Ramos (cell line): ENCODE measurements around the gene MAPK6.
"Not testable (repeated sequence)": the region's sequence is repeated elsewhere in the genome, so short reads cannot be mapped to it uniquely, and the experiment has no call there.

Source experiments
- in situ Hi-C: fragments of 300-500 bp; cut with MboI; formaldehyde crosslinking; loops from one replicate; pipeline ENCODE4 v1.14.3; 2022; ENCODE audit warnings: low sequenced_read_pairs; ENCODE audit not compliant: unreplicated experiment

The MAPK6 gene

GRCh38 chr15:52039925-52040781 is 21.1 kb downstream of the MAPK6 start:
- in situ Hi-C loops: no loop called here

DNA sequence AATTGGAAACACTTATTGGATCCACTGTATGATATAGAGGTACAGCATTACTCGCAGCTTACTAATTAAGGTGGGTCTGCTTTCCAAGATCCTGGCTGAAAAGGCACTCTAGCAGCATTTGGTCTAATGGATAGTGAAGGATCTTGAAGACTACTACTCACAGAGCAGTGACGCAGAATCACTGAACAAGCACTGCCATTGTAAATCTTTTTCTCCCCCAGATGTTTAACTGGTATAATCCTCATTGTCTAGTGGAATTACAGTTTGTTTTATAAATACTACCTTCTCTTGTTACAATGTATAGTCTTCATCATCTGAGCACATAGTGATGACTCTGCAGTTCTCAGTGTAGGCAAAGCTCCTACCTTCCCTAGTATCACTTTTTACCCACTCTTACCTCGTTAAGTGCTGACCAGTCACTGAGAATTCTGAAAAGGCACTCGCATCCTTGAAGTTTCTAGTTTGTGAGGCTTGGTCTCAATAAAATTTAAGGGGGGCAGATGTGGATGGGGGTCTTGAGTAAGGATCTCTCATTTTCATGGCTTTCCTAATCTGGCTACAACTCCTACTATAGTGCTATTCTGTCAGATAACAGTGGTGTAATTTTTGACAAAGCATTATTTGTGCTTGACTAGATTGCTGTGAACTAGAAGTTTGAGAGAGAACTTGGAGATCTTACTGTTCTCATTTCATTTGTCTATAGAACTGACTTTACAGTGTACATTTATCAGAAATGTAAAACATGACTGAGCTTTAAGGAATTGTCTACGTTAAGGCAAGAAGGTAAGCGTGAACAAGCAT is 23.2 kb downstream of the MAPK6 start:
- in situ Hi-C loops: no loop called here

DNA sequence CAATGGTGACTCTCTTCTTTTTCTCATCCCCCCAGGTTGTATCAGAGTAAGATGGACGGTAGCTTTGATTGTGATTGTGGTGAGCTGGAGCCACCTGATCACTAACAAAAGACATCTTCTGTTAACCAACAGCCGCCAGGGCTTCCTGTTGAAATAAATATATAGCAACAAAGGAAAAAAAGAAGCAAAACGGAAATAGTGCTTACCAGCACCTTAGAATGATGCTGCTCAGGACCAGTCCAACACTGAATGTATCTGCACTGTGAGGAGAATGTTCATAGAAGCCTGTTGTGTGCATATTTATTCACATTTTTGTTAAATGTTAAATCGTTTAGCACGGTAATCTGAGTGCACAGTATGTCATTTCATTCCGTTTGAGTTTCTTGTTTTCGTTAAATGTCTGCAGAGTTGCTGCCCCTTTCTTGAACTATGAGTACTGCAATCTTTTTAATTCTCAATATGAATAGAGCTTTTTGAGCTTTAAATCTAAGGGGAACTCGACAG is 26.8 kb downstream of the MAPK6 start:
- in situ Hi-C loops: not testable (repeated sequence)

DNA sequence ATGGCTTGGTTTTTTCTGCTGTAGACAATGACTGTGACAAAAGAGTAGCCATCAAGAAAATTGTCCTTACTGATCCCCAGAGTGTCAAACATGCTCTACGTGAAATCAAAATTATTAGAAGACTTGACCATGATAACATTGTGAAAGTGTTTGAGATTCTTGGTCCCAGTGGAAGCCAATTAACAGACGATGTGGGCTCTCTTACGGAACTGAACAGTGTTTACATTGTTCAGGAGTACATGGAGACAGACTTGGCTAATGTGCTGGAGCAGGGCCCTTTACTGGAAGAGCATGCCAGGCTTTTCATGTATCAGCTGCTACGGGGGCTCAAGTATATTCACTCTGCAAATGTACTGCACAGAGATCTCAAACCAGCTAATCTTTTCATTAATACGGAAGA is 27.5 kb downstream of the MAPK6 start:
- in situ Hi-C loops: not testable (repeated sequence)

GRCh38 chr15:52050416-52050815 is 31.4 kb downstream of the MAPK6 start:
- in situ Hi-C loops: no loop called here

- in situ Hi-C loops: no loop called here
These were observed 33.3 kb downstream of the MAPK6 start for GRCh38 chr15:52052066-52052935.

DNA sequence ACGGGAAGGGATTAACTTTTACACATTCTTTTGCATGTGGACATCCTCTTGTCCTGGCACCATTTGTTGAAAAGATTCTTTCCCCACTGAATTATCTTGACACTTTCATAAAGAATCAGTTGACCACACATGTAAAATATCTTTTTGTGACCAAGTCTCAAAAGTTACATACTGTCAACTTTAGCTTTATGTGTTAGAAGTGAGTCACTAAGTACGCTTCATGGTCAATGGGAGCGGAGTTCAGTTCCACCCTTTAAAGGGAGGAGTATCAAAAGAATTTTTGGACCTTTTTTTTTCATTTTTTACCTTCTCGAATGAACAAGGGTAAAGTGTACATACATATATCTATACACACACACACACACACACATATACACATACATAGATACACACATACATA is 35.4 kb downstream of the MAPK6 start:
- in situ Hi-C loops: no loop called here

DNA sequence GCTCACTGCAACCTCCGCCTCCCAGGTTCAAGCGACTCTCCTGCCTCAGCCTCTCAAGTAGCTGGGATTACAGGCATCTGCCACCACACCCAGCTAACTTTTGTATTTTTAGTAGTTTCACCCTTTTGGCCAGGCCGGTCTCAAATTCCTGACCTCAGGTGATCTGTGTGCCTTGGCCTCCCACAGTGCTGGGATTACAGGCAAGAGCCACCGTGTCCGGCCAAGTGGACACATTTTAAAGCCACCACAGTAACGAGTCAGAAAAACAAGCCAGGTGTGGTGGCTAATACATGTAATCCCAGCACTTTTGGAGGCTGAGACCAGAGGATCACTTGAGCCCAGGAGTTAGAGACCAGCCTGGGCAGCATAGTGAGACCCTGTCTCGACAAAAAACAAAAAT is 35.8 kb downstream of the MAPK6 start:
- in situ Hi-C loops: not testable (repeated sequence)

- in situ Hi-C loops: no loop called here
These were observed 37.0 kb downstream of the MAPK6 start for GRCh38 chr15:52056001-52056400.

DNA sequence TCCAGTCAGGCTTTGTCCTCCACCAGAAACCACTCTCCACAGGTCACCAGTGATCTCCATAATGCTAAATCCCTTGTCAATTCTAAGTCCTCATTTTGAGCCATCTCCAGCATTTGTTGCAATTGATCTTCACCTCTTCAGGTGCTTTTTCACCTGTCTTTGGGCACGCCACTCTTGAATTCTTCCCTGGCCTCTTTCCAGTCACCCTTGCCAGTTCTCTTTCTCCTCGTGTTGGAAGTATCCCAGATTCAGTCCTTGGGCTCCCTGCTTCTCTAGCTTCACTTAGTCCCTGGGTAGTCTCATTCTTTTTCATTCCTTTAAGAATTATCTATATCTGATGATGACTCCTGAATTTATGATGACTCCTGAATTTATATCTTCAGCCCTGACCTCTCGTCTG is 37.5 kb downstream of the MAPK6 start:
- in situ Hi-C loops: no loop called here

- in situ Hi-C loops: no loop called here
These were observed 39.0 kb downstream of the MAPK6 start for GRCh38 chr15:52057996-52058395.

- in situ Hi-C loops: no loop called here
These were observed 41.5 kb downstream of the MAPK6 start for GRCh38 chr15:52060501-52060900.

- in situ Hi-C loops: no loop called here
These were observed 48.0 kb downstream of the MAPK6 start for GRCh38 chr15:52066842-52067544.

DNA sequence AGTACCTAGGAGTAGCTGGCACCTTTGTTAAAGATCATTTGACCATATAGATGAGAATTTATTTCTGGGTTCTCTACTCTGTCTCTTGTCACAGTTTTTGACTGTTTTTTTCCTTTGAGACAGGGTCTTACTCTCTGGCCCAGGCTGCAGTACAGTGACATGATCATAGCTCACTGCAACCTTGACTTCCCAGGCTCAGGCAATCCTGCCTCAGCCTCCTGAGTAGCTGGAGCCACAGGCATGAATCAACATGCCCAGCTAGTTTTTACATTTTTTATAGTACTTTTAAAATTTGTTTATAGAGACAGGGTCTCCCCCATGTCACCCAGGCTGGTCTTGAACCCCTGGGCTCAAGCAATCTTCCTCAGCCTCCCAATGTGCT is 48.5 kb downstream of the MAPK6 start:
- in situ Hi-C loops: no loop called here

DNA sequence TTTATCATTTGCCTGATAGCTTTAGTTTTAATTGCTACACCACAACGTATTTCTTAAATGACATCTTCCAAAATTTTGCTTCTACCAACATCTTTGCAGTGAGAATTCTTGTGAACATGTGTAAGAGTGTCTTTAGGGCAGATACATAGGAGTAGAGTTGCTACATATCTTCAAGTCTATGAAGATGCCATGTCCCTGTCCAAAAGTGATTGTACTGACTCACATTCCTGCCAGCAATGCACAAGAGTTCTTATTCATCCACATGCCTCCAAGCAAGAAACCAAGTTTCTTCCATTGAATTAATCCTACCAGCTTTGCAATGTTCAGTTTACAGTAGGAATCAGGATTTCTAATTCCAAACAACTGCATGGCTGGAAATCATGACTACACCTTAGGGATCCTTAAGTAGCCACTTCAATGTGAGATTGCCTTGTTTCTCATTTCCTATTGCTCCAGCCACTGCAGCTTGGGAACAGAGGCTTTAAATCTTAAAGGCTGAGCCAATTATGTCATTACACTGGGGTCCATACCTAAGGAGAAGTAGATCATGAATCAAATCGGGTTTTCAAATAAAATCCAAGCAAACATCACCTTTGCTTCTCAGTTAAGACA is 49.1 kb downstream of the MAPK6 start:
- in situ Hi-C loops: no loop called here

GRCh38 chr15:52069559-52069958 is 50.5 kb downstream of the MAPK6 start:
- in situ Hi-C loops: no loop called here

DNA sequence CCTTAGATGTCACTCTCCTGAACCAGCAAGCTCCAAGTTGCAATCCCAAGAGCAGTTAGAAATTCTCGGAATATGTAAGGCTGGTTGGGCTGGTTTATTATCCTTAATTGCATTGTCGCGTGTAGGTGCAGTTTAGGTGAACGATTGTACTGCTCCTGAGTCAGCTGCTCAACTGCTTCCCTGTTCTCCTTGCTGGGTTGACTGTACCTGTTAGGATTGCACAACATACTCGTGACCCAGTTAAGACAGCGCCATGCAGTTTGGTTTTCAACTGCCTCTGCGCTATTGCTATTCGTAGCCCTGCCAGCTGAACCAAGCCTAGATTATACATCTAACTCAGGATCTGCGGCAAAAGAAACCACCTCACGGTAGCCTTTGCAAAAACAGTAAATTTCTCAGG is 52.6 kb downstream of the MAPK6 start:
- in situ Hi-C loops: no loop called here

DNA sequence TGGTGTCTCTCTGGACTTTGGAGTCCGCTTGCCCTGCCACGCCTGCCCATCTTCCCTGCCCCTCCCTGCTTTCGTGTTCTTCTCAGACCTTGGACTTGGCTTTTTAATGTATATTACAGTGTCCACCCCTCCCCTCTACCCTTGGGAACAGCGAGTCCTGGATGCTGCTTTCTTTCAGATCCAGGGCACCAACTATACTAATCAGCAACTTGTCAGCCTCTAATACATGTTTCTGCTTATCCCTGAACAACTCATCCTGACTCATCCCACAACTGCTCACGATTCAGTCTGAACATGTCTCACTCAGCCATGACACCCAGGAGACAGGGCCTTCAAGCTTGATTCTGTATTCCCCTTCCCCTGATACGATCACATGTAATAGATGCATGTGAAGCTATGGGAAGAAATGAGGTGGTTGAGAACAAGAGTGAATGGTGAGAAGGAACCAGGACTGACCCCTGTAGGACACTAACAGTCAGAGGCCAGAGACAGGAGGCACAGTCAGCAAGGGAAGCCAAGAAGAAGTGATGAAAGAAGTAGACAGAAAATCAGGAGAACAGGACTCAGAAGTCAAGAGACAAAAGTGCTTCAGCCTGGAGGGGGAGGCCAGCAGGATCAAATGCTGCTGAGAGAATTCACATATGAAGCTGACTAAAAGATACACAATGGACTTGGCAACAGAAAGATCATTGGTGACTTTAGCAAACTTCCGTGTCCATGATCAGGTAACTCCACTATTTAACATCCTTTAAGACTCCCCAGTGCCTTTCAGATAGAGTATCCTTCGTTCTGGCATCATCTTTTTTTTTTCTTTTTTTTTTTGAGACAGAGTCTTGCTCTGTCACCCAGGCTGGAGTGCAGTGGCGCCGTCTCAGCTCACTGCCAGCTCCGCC is 58.1 kb downstream of the MAPK6 start:
- in situ Hi-C loops: no loop called here
